Endodermal cell (in vitro differentiated cells): ENCODE measurements around the gene FAM89B. TPM values are rescaled to one million over a fixed set of nuclear protein-coding genes. Genes with fewer than 3 reads are reported as not detected.

Source experiments
- DNase-seq: peaks from one replicate; pipeline ENCODE4 v3.0.0-alpha.2; 2017
- H3K27ac ChIP-seq: 2 replicates; pipeline ENCODE4 v1.5.1; 2013; ENCODE audit warnings: mild to moderate bottlenecking, low read depth, low read length, moderate library complexity
- H3K27me3 ChIP-seq: 2 replicates; pipeline ENCODE4 v1.6.1; 2013; ENCODE audit warnings: mild to moderate bottlenecking, low read length, moderate library complexity; ENCODE audit not compliant: insufficient read depth, control insufficient read depth, poor library complexity, severe bottlenecking
- H3K36me3 ChIP-seq: 2 replicates; pipeline ENCODE4 v1.7.0; 2013; ENCODE audit warnings: mild to moderate bottlenecking, low read length, moderate library complexity; ENCODE audit not compliant: control insufficient read depth, insufficient read depth
- H3K4me1 ChIP-seq: one replicate; pipeline ENCODE4 v1.7.0; 2013; ENCODE audit warnings: low read length; ENCODE audit not compliant: control insufficient read depth, insufficient read depth
- H3K4me3 ChIP-seq: 2 replicates; pipeline ENCODE4 v1.5.1; 2013; ENCODE audit warnings: mild to moderate bottlenecking, low read length, moderate library complexity
- H3K9ac ChIP-seq: 2 replicates; pipeline ENCODE4 v1.6.1; 2013; ENCODE audit warnings: mild to moderate bottlenecking, low read length, moderate library complexity; ENCODE audit not compliant: poor library complexity, severe bottlenecking; ENCODE audit errors: extremely low read depth
- H3K9me3 ChIP-seq: 2 replicates; pipeline ENCODE4 v1.6.1; 2013; ENCODE audit warnings: mild to moderate bottlenecking, low read length, moderate library complexity; ENCODE audit not compliant: control insufficient read depth
- H3K27ac Mint-ChIP-seq: 2 replicates; pipeline ENCODE4 v1.8.0; 2020; ENCODE audit warnings: mixed read lengths
- H3K27me3 Mint-ChIP-seq: 2 replicates; pipeline ENCODE4 v1.8.0; 2021; ENCODE audit warnings: mild to moderate bottlenecking, mixed read lengths; ENCODE audit not compliant: insufficient read depth
- H3K36me3 Mint-ChIP-seq: 2 replicates; pipeline ENCODE4 v1.8.0; 2020; ENCODE audit warnings: low read depth, mixed read lengths
- H3K4me1 Mint-ChIP-seq: 2 replicates; pipeline ENCODE4 v1.8.0; 2020; ENCODE audit warnings: mixed read lengths
- H3K4me3 Mint-ChIP-seq: 2 replicates; pipeline ENCODE4 v1.8.0; 2020; ENCODE audit warnings: mild to moderate bottlenecking, moderate library complexity, mixed read lengths
- H3K9me3 Mint-ChIP-seq: 2 replicates; pipeline ENCODE4 v1.8.0; 2020; ENCODE audit warnings: mild to moderate bottlenecking, mixed read lengths
- WGBS, 2 experiments: methylation state at CpG; one replicate each; pipeline versions ENCODE4 v1.1.5 to v1.1.7; 2013; ENCODE audit warnings: missing lambda C conversion rate in 2 of 2, mixed read lengths in 1 of 2; ENCODE audit not compliant: insufficient coverage in 1 of 2, insufficient read length in 1 of 2; 5-methylcytosine and 5-hydroxymethylcytosine counted together
- total RNA-seq, 2 donors: library from RNA; stranded (reverse); fragmentation: NEBNext Ultra II Directional in 1 of 2; extraction: Animal tissue kit (Norgen Biotek cat#: 25700) in 1 of 2; gene quantifications; 2 replicates in 1 of 2; 3 replicates in 1 of 2; pipeline ENCODE4 v1.2.1, GENCODE V29; 2021
- TF ChIP-seq, protein P1 (sequence below): fragments of 200-600 bp; sonication (generic); conservative IDR thresholded peaks from 2 replicates; pipeline ENCODE4 v1.5.0; 2021; ENCODE audit warnings: antibody characterized with exemption, mild to moderate bottlenecking

FAM89B gene
- total RNA-seq, 2 donors from 2014 or later = 23.3 to 24.9 TPM

DNA sequence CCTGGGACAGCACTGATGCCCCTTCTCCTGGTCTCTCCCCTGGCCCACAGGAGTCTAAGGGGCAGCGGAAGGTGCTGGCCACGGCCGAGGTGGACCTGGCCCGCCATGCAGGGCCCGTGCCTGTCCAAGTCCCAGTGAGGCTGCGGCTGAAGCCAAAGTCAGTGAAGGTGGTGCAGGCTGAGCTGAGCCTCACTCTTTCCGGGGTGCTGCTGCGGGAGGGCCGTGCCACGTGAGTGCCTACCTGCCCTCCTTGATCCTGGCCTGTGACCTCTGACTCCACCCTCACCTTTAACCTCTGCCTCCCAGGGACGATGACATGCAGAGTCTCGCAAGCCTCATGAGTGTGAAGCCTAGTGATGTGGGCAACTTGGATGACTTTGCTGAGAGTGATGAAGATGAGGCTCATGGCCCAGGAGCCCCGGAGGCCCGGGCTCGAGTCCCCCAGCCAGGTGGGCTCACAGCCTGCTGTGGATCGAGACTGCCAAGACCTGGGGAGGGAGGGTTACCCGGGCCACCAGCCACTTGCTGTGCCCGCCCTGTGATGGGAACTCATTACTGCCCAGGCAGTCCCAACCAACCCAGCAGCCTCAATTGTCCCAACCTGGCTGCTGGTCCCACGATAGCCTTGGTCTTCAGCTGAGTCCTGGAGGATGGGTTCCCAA, 7.8 kb downstream of the FAM89B start:
- H3K4me3 ChIP-seq = no peak overlapping the region
- Mint-ChIP-seq H3K27ac (no peak overlapping the region), H3K27me3 (peaks cover 90% of the 10 kb centered on the region), H3K9me3 (no peaks in the 10 kb centered on the region), H3K36me3 (no peaks in the 10 kb centered on the region), H3K4me3 (no peak overlapping the region), H3K4me1 (peaks cover 9% of the 10 kb centered on the region)
- no peaks in the 10 kb centered on the region for H3K36me3 ChIP-seq
- no peaks in the 10 kb centered on the region for H3K4me1 ChIP-seq
- H3K27me3 ChIP-seq = peaks cover 54% of the 10 kb centered on the region
- WGBS, 2 experiments = 94 to 96% methylated on average over 13 to 19 of the region's 19 CpGs
- no peak overlapping the region for H3K27ac ChIP-seq
- DNase-seq = no peak
- TF ChIP-seq, protein P1, sequence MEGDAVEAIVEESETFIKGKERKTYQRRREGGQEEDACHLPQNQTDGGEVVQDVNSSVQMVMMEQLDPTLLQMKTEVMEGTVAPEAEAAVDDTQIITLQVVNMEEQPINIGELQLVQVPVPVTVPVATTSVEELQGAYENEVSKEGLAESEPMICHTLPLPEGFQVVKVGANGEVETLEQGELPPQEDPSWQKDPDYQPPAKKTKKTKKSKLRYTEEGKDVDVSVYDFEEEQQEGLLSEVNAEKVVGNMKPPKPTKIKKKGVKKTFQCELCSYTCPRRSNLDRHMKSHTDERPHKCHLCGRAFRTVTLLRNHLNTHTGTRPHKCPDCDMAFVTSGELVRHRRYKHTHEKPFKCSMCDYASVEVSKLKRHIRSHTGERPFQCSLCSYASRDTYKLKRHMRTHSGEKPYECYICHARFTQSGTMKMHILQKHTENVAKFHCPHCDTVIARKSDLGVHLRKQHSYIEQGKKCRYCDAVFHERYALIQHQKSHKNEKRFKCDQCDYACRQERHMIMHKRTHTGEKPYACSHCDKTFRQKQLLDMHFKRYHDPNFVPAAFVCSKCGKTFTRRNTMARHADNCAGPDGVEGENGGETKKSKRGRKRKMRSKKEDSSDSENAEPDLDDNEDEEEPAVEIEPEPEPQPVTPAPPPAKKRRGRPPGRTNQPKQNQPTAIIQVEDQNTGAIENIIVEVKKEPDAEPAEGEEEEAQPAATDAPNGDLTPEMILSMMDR = no peak
- no peak overlapping the region for H3K9ac ChIP-seq
- H3K9me3 ChIP-seq = no peaks in the 10 kb centered on the region

DNA sequence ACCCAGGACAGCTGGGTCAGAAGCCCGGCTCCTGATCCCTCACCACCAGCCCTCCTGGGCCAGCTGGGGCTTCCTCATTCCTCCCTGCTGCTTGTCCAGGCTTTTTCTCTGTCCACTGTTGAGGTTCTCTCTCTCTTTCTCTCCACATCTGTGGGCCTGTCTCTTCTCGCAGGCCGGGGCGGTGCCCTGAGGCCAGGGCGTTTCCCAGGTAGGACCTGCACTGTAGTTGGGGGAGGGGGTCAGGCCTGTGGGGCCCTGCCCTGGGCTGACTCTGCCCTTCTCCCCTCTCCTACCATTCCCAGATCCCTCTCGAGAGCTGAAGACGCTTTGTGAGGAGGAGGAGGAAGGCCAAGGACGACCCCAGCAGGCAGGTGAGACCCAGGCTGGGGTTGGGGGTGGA, 8.4 kb downstream of the FAM89B start:
- TF ChIP-seq, protein P1 = no peak
- H3K27me3 Mint-ChIP-seq = peaks cover 90% of the 10 kb centered on the region
- H3K9me3 Mint-ChIP-seq = no peaks in the 10 kb centered on the region
- Histone ChIP-seq H3K4me3 (no peak overlapping the region), H3K36me3 (no peaks in the 10 kb centered on the region), H3K27me3 (peaks cover 56% of the 10 kb centered on the region), H3K27ac (no peak overlapping the region), H3K9me3 (no peaks in the 10 kb centered on the region), H3K4me1 (no peaks in the 10 kb centered on the region), H3K9ac (no peak overlapping the region)
- no peaks in the 10 kb centered on the region for H3K36me3 Mint-ChIP-seq
- 93 to 100% methylated on average over 1 to 5 of the region's 8 CpGs for WGBS, 2 experiments
- peaks cover 6% of the 10 kb centered on the region for H3K4me1 Mint-ChIP-seq
- DNase-seq = no peak
- H3K4me3 Mint-ChIP-seq = no peak overlapping the region
- H3K27ac Mint-ChIP-seq = no peak overlapping the region

DNA sequence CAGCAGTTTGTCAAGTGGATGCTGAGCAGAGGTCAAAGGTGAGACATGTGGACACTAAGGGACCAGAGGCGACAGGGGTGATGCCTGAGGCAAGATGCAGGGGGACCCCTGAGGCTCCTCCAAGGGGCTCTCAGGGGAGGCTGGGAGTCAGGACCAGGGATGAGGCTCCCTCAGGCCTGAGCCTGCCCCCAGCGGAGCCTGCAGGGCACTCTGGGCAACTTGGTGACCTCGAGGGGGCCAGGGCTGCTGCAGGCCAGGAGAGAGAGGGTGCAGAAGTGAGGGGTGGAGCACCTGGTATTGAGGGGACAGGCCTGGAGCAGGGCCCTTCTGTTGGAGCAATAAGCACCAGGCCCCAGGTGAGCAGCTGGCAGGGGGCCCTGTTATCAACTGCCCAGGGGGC, 9.6 kb downstream of the FAM89B start:
- WGBS, 2 experiments = 83 to 92% methylated on average over 1 to 3 of the region's 3 CpGs
- Histone ChIP-seq H3K4me1 (no peaks in the 10 kb centered on the region), H3K4me3 (no peak overlapping the region), H3K27me3 (peaks cover 54% of the 10 kb centered on the region), H3K36me3 (no peaks in the 10 kb centered on the region), H3K9me3 (no peaks in the 10 kb centered on the region), H3K9ac (no peak overlapping the region), H3K27ac (no peak overlapping the region)
- H3K36me3 Mint-ChIP-seq = no peaks in the 10 kb centered on the region
- H3K4me3 Mint-ChIP-seq = no peak overlapping the region
- peaks cover 6% of the 10 kb centered on the region for H3K4me1 Mint-ChIP-seq
- peaks cover 93% of the 10 kb centered on the region for H3K27me3 Mint-ChIP-seq
- TF ChIP-seq, protein P1 = no peak
- no peak for DNase-seq
- no peak overlapping the region for H3K27ac Mint-ChIP-seq
- H3K9me3 Mint-ChIP-seq = no peaks in the 10 kb centered on the region
